GM12878 (cell line): ENCODE measurements around the gene ADGRV1. TPM values are rescaled to one million over a fixed set of nuclear protein-coding genes. Genes with fewer than 3 reads are reported as not detected.
"Not testable (repeated sequence)": the region's sequence is repeated elsewhere in the genome, so short reads cannot be mapped to it uniquely, and the experiment has no call there.

Source experiments
- ATAC-seq: fragments of 200-7000 bp; cut with Tn5 transposase; 3 replicates; pipeline ENCODE4 v1.9.1; 2020; ENCODE audit warnings: mild to moderate bottlenecking, moderate library complexity
- BruUV-seq: library from RNA; stranded (reverse); fragments of 400-500 nt; replicated peaks from 2 replicates; lab custom pipeline; 2021; lab: Mats Ljungman, UMichigan
- CTCF ChIA-PET: fragments of 300-600 bp; sonication (Branson Sonifier 250); formaldehyde crosslinking; extraction: SDS; loops from one replicate; lab custom pipeline; 2021; ENCODE audit warnings: inconsistent platforms; lab: Yijun Ruan, JAX
- POLR2A ChIA-PET: fragments of 350-600 bp; formaldehyde crosslinking; extraction: SDS; loops from one replicate; lab custom pipeline; 2021; ENCODE audit warnings: inconsistent platforms; lab: Charles Lee
- RAD21 ChIA-PET: fragments of 300-600 bp; sonication (Branson Sonifier 250); formaldehyde crosslinking; loops from one replicate; lab custom pipeline; 2023; ENCODE audit warnings: antibody characterized with exemption; ENCODE audit not compliant: unreplicated experiment; lab: Charles Lee
- SMC1A ChIA-PET: fragments of 300-600 bp; sonication (Branson Sonifier 250); formaldehyde crosslinking; loops from one replicate; lab custom pipeline; 2023; ENCODE audit not compliant: unreplicated experiment, uncharacterized antibody; lab: Charles Lee
- DNase-seq: peaks from one replicate; pipeline ENCODE4 v3.0.0-alpha.2; 2011; ENCODE audit warnings: low read depth, low spot score
- FAIRE-seq: peaks from 3 replicates; lab custom pipeline; 2011; peaks lifted over from hg19 to GRCh38; lab: Jason Lieb, UNC
- H2AFZ ChIP-seq: 2 replicates; pipeline ENCODE4 v1.6.0; 2011; ENCODE audit warnings: low read depth, low read length, control low read depth; ENCODE audit not compliant: control insufficient read depth
- H3K27ac ChIP-seq: 2 replicates; pipeline ENCODE4 v1.5.1; 2011; ENCODE audit warnings: control low read depth; ENCODE audit not compliant: control insufficient read depth, insufficient read depth
- H3K27me3 ChIP-seq, 2 experiments: replicated peaks in 1 of 2; 2 replicates each; pipeline versions ENCODE4 v1.6.0 to v1.6.1; 2011; ENCODE audit warnings: low read length in 1 of 2; ENCODE audit not compliant: control insufficient read depth in 2 of 2, insufficient read depth in 2 of 2
- H3K36me3 ChIP-seq, 2 experiments: 2 replicates each; pipeline ENCODE4 v1.5.1; 2011; ENCODE audit warnings: low read length in 1 of 2; ENCODE audit not compliant: control insufficient read depth in 2 of 2, insufficient read depth in 2 of 2
- H3K4me1 ChIP-seq: 2 replicates; pipeline ENCODE4 v1.6.1; 2011; ENCODE audit warnings: mild to moderate bottlenecking, low read length, moderate library complexity, mixed read lengths; ENCODE audit not compliant: control insufficient read depth, insufficient read depth
- H3K4me2 ChIP-seq: 2 replicates; pipeline ENCODE4 v1.6.0; 2011; ENCODE audit warnings: control low read depth; ENCODE audit not compliant: control insufficient read depth, insufficient read depth
- H3K4me3 ChIP-seq: fragments of 200-600 bp; sonication (generic); 2 replicates; pipeline ENCODE4 v1.5.1; 2016
- H3K79me2 ChIP-seq: 2 replicates; pipeline ENCODE4 v1.6.0; 2011; ENCODE audit warnings: low read length; ENCODE audit not compliant: control insufficient read depth, insufficient read depth
- H3K9ac ChIP-seq: 2 replicates; pipeline ENCODE4 v1.8.0; 2011; ENCODE audit warnings: low read length, control low read depth, mixed read lengths; ENCODE audit not compliant: control insufficient read depth, insufficient read depth
- H3K9me3 ChIP-seq: replicated peaks from 3 replicates; pipeline ENCODE4 v1.5.1; 2011; ENCODE audit warnings: mild to moderate bottlenecking, low read length; ENCODE audit not compliant: control insufficient read depth, insufficient read depth
- H4K20me1 ChIP-seq: 2 replicates; pipeline ENCODE4 v1.6.0; 2011; ENCODE audit not compliant: control insufficient read depth, insufficient read depth
- ASH2L ChIP-seq: fragments of 300-600, 200-600 bp; sonication (generic); IDR thresholded peaks from 2 replicates; pipeline ENCODE4 v1.6.1; 2017; ENCODE audit warnings: low read depth, mild to moderate bottlenecking, borderline replicate concordance
- BCL11A ChIP-seq: IDR thresholded peaks from 2 replicates; pipeline ENCODE4 v1.6.1; 2011; ENCODE audit warnings: low read depth, low read length
- BCL3 ChIP-seq: IDR thresholded peaks from 2 replicates; pipeline ENCODE4 v1.6.1; 2011; ENCODE audit warnings: borderline replicate concordance, low read depth, mild to moderate bottlenecking, moderate library complexity, low read length; ENCODE audit not compliant: insufficient read depth, poor library complexity, severe bottlenecking
- EED ChIP-seq: sonication (generic); IDR thresholded peaks from 2 replicates; pipeline ENCODE4 v1.6.1; 2016; ENCODE audit warnings: antibody characterized with exemption, low read depth
- HDAC2 ChIP-seq: fragments of 200-600 bp; sonication (generic); IDR thresholded peaks from 2 replicates; pipeline ENCODE4 v1.6.1; 2017
- PAX8 ChIP-seq: fragments of 450-650 bp; IDR thresholded peaks from 2 replicates; pipeline ENCODE4 v1.6.1; 2017; ENCODE audit warnings: mild to moderate bottlenecking, moderate library complexity
- RELB ChIP-seq: fragments of 450-650 bp; IDR thresholded peaks from 2 replicates; pipeline ENCODE4 v1.6.1; 2017; ENCODE audit warnings: low read depth, mild to moderate bottlenecking, moderate library complexity
- SIX5 ChIP-seq: IDR thresholded peaks from 2 replicates; pipeline ENCODE4 v1.6.1; 2011; ENCODE audit warnings: mild to moderate bottlenecking, low read depth, low read length, moderate library complexity; ENCODE audit not compliant: severe bottlenecking
- TAF1 ChIP-seq: IDR thresholded peaks from 2 replicates; pipeline ENCODE4 v1.6.1; 2011; ENCODE audit warnings: mild to moderate bottlenecking, low read depth, low read length, borderline replicate concordance
- ZNF207 ChIP-seq: fragments of 450-650 bp; IDR thresholded peaks from 2 replicates; pipeline ENCODE4 v1.6.1; 2014; ENCODE audit warnings: antibody characterized with exemption, mild to moderate bottlenecking, borderline replicate concordance
- WGBS: methylation state at CpG from one replicate; pipeline ENCODE4 v1.1.6; 2016; ENCODE audit warnings: low lambda C conversion rate; ENCODE audit not compliant: insufficient replicate concordance, insufficient coverage; ENCODE audit errors: missing lambda C conversion rate; 5-methylcytosine and 5-hydroxymethylcytosine counted together
- in situ Hi-C: fragments of 300-500 bp; cut with MboI; formaldehyde crosslinking; loops from 9 replicates; pipeline ENCODE4 v1.14.3; 2018; ENCODE audit warnings: mixed read lengths
- intact Hi-C: fragments of 100-400 bp; cut with micrococcal nuclease; formaldehyde crosslinking; loops from one replicate; pipeline ENCODE4 v1.14.2; 2022; ENCODE audit not compliant: unreplicated experiment
- polyA plus RNA-seq, 11 experiments: library from polyadenylated mRNA; depleted of rRNA in 4 of 11; unstranded in 6 of 11; stranded (reverse) in 5 of 11; fragments of >200 nt; fragmentation: Nextera tagmentation in 4 of 11; fragmentation: Illumina TruSeq in 1 of 11; extraction: Ambion mirVana in 4 of 11; extraction: Trizol in 1 of 11; gene quantifications; 1 replicate in 1 of 11; 2 replicates in 10 of 11; pipeline versions ENCODE4 v1.2.1 to v1.2.3, GENCODE V29; 2011 to 2016; ENCODE audit warnings: inconsistent platforms in 2 of 11, missing spikeins in 2 of 11, low read depth in 1 of 11
- total RNA-seq, 4 experiments: library from RNA; depleted of rRNA in 3 of 4; stranded (reverse); fragments of >200 nt in 3 of 4; fragmentation: Illumina TruSeq in 1 of 4; extraction: Trizol in 1 of 4; gene quantifications; 2 replicates each; pipeline versions ENCODE4 v1.2.1 to v1.2.3, GENCODE V29; 2013 to 2021

The ADGRV1 gene
- total and polyA plus RNA-seq, 10 of the 15 experiments (the other 5 are each of a cell fraction or from before 2014, with no cell fraction given), result 0.04 to 8.1 (median 0.16) TPM; not detected in 1

- TF ChIP-seq RELB (no peak), EED (no peak), HDAC2 (no peak), ZNF207 (no peak), TAF1 (no peak), PAX8 (no peak), BCL3 (no peak), SIX5 (no peak), BCL11A (no peak), ASH2L (no peak)
Observed at GRCh38 chr5:90575712-90576111, 17.1 kb downstream of the ADGRV1 start (continued).

DNA sequence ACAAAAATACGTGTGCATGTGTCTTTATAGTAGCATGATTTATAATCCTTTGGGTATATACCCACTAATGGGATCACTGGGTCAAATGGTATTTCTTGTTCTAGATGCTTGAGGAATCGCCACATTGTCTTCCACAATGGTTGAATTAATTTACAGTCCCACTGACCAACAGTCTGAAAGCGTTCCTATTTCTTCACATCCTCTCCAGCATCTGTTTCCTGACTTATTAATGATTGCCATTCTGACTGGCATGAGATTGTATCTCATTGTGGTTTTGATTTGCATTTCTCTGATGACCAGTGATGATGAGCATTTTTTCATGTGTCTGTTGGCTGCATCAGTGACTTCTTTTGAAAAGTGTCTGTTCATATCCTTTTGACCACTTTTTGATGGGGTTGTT, 18.0 kb downstream of the ADGRV1 start:
- 50% methylated on average over 3 of the region's 3 CpGs for WGBS
- H3K9me3 ChIP-seq, RAD21 ChIA-PET, H3K4me3 ChIP-seq, H3K79me2 ChIP-seq, H3K27me3 ChIP-seq, intact Hi-C loops, POLR2A ChIA-PET, H4K20me1 ChIP-seq, H3K9ac ChIP-seq, DNase-seq, SMC1A ChIA-PET, BruUV-seq, H3K4me2 ChIP-seq, H3K36me3 ChIP-seq, H3K27ac ChIP-seq, CTCF ChIA-PET, H3K4me1 ChIP-seq, ATAC-seq, H2AFZ ChIP-seq, FAIRE-seq, in situ Hi-C loops: not testable (repeated sequence)

DNA sequence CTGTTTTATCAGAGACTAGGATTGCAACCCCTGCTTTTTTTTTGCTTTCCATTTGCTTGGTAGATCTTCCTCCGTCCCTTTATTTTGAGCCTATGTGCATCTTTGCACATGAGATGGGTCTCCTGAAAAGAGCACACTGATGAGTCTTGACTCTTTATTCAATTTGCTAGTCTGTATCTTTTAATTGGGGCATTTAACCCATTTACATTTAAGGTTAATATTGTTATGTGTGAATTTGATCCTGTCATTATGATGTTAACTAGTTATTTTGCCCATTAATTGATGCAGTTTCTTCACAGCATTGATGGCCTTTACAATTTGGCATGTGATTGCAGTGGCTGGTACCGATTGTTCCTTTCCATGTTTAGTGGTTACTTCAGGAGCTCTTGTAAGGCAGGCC, 21.3 kb downstream of the ADGRV1 start:
- H3K9me3 ChIP-seq, RAD21 ChIA-PET, BruUV-seq, H3K36me3 ChIP-seq, in situ Hi-C loops, H3K4me1 ChIP-seq, SMC1A ChIA-PET, H3K9ac ChIP-seq, CTCF ChIA-PET, H3K4me2 ChIP-seq, DNase-seq, H2AFZ ChIP-seq, H4K20me1 ChIP-seq, H3K27ac ChIP-seq, ATAC-seq, intact Hi-C loops, POLR2A ChIA-PET, FAIRE-seq, H3K4me3 ChIP-seq, H3K27me3 ChIP-seq, H3K79me2 ChIP-seq: not testable (repeated sequence)
- WGBS, result 50% methylated on average over 2 of the region's 2 CpGs
